Osteoblast (primary cell): Measurements from ENCODE around the gene PBX3. TPM values are rescaled to one million over a fixed set of nuclear protein-coding genes. Genes with fewer than 3 reads are reported as not detected.

ENCODE experiments used
- DNase-seq: peaks from one replicate; pipeline ENCODE4 v3.0.0; 2011; ENCODE audit warnings: low spot score, mixed read lengths; ENCODE audit not compliant: insufficient read length; ENCODE audit errors: missing footprints
- H2AFZ ChIP-seq: 2 replicates; pipeline ENCODE4 v1.6.0; 2011; ENCODE audit warnings: mild to moderate bottlenecking, low read length
- H3K27ac ChIP-seq: 2 replicates; pipeline ENCODE4 v1.5.1; 2011; ENCODE audit warnings: mild to moderate bottlenecking, low read depth, low read length, moderate library complexity
- H3K27me3 ChIP-seq: 2 replicates; pipeline ENCODE4 v1.6.0; 2012; ENCODE audit warnings: mild to moderate bottlenecking, control low read depth, inconsistent platforms, low read length, moderate library complexity; ENCODE audit not compliant: insufficient read depth
- H3K36me3 ChIP-seq: 2 replicates; pipeline ENCODE4 v1.5.1; 2011; ENCODE audit warnings: mild to moderate bottlenecking, low read length, control low read depth, moderate library complexity; ENCODE audit not compliant: insufficient read depth
- H3K4me1 ChIP-seq: 2 replicates; pipeline ENCODE4 v1.5.1; 2011; ENCODE audit warnings: mild to moderate bottlenecking, low read length, control low read depth, moderate library complexity; ENCODE audit not compliant: insufficient read depth
- H3K4me2 ChIP-seq: 2 replicates; pipeline ENCODE4 v1.6.0; 2011; ENCODE audit warnings: mild to moderate bottlenecking, low read length; ENCODE audit not compliant: insufficient read depth
- H3K4me3 ChIP-seq: fragments of 200-600 bp; sonication (generic); 3 replicates; pipeline ENCODE4 v1.5.1; 2012; ENCODE audit warnings: mild to moderate bottlenecking, low read length, inconsistent platforms; ENCODE audit not compliant: insufficient read depth
- H3K79me2 ChIP-seq: 2 replicates; pipeline ENCODE4 v1.6.0; 2012; ENCODE audit warnings: mild to moderate bottlenecking, low read length, control low read depth, inconsistent platforms; ENCODE audit not compliant: insufficient read depth
- H3K9me3 ChIP-seq: 2 replicates; pipeline ENCODE4 v1.5.1; 2011; ENCODE audit warnings: low read depth, low read length, control low read depth
- H4K20me1 ChIP-seq: 2 replicates; pipeline ENCODE4 v1.6.0; 2012; ENCODE audit warnings: mild to moderate bottlenecking, low read length, control low read depth; ENCODE audit not compliant: insufficient read depth
- CTCF ChIP-seq: IDR thresholded peaks from 2 replicates; pipeline ENCODE4 v1.5.1; 2011; ENCODE audit warnings: mild to moderate bottlenecking, low read depth, low read length, moderate library complexity; ENCODE audit errors: extremely low read depth
- total RNA-seq: library from RNA; depleted of rRNA; stranded (reverse); fragments of >200 nt; gene quantifications from 2 replicates; pipeline ENCODE4 v1.2.3, GENCODE V29; 2012

The PBX3 gene
- total RNA-seq, 1 donor = 34.7 TPM

- Histone ChIP-seq H3K4me3 (no peak overlapping the region), H3K27me3 (no peaks in the 10 kb centered on the region), H3K9me3 (no peaks in the 10 kb centered on the region), H3K36me3 (no peaks in the 10 kb centered on the region), H3K27ac (no peak overlapping the region), H3K79me2 (peaks cover 92% of the 10 kb centered on the region), H4K20me1 (peaks cover 8% of the 10 kb centered on the region), H3K4me1 (peaks cover 33% of the 10 kb centered on the region), H2AFZ (no peak overlapping the region), H3K4me2 (no peak overlapping the region)
- DNase-seq = no peak
- TF ChIP-seq CTCF = no peak
Measured at GRCh38 chr9:125887172-125887571, 140.0 kb downstream of the PBX3 start.

- Histone ChIP-seq H3K4me3 (no peak overlapping the region), H3K36me3 (no peaks in the 10 kb centered on the region), H3K4me1 (peaks cover 33% of the 10 kb centered on the region), H3K79me2 (peaks cover 91% of the 10 kb centered on the region), H3K27ac (no peak overlapping the region), H3K27me3 (no peaks in the 10 kb centered on the region), H4K20me1 (peaks cover 8% of the 10 kb centered on the region), H2AFZ (no peak overlapping the region), H3K4me2 (no peak overlapping the region), H3K9me3 (no peaks in the 10 kb centered on the region)
- no peak for DNase-seq
- no peak for TF ChIP-seq CTCF
Measured at GRCh38 chr9:125888211-125888610, 141.0 kb downstream of the PBX3 start.

- H3K27ac ChIP-seq = peak overlapping the region; percentile 57
- no peak for TF ChIP-seq CTCF
- H3K9me3 ChIP-seq = no peaks in the 10 kb centered on the region
- peak overlapping the region; percentile 78 for H3K4me3 ChIP-seq
- H4K20me1 ChIP-seq = peaks cover 8% of the 10 kb centered on the region
- H3K27me3 ChIP-seq = no peaks in the 10 kb centered on the region
- H2AFZ ChIP-seq = peak overlapping the region; percentile 88
- peak overlapping the region; percentile 94 for H3K4me2 ChIP-seq
- peaks cover 33% of the 10 kb centered on the region for H3K4me1 ChIP-seq
- no peaks in the 10 kb centered on the region for H3K36me3 ChIP-seq
- DNase-seq = peak; percentile 60
- H3K79me2 ChIP-seq = peaks cover 91% of the 10 kb centered on the region
Measured at GRCh38 chr9:125889112-125889475, 141.9 kb downstream of the PBX3 start.

- no peaks in the 10 kb centered on the region for H3K27me3 ChIP-seq
- peak overlapping the region; percentile 78 for H3K4me3 ChIP-seq
- H2AFZ ChIP-seq = peak overlapping the region; percentile 88
- peaks cover 91% of the 10 kb centered on the region for H3K79me2 ChIP-seq
- H3K27ac ChIP-seq = peak overlapping the region; percentile 71
- no peaks in the 10 kb centered on the region for H3K36me3 ChIP-seq
- TF ChIP-seq CTCF = no peak
- peak; percentile 88 for DNase-seq
- H4K20me1 ChIP-seq = peaks cover 12% of the 10 kb centered on the region
- peaks cover 33% of the 10 kb centered on the region for H3K4me1 ChIP-seq
- H3K4me2 ChIP-seq = peak overlapping the region; percentile 94
- H3K9me3 ChIP-seq = no peaks in the 10 kb centered on the region
Measured at GRCh38 chr9:125889476-125890419, 142.6 kb downstream of the PBX3 start.
